ENCODE measurements around the gene GOLGA6L24.
"Not testable (repeated sequence)": the region's sequence is repeated elsewhere in the genome, so short reads cannot be mapped to it uniquely, and the experiment has no call there.

The GOLGA6L24 gene, protein sequence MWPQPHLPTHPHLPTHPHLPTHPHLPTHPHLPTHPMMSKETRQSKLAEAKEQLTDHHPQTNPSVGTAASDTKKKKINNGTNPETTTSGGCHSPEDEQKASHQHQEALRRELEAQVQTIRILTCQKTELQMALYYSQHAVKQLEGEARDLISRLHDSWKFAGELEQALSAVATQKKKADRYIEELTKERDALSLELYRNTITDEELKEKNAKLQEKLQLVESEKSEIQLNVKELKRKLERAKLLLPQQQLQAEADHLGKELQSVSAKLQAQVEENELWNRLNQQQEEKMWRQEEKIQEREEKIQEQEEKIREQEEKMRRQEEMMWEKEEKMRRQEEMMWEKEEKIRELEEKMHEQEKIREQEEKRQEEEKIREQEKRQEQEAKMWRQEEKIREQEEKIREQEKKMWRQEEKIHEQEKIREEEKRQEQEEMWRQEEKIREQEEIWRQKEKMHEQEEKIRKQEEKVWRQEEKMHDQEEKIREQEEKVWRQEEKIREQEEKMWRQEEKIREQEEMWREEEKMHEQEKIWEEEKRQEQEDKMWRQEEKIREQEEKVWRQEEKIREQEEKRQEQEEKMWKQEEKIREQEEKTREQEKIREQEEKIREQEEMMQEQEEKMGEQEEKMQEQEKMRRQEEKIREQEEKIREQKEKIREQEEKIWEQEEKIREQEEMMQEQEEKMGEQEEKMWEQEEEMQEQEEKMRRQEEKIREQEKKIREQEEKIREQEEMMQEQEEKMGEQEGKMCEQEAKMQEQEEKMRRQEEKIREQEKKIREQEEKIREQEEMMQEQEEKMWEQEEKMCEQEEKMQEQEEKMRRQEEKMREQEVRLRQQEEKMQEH

GRCh38 chr15:28357984-28358383 is at the start of gene GOLGA6L24:
Gene GOLGA6L24, minus strand, starts transcription at chr15:28358084. Its CDS starts 61 bp downstream, at chr15:28358023.
- H3K27ac Mint-ChIP-seq (ENCODE audit: low read depth); ATAC-seq (replicated peaks; ENCODE audit: extremely low read depth, poor library complexity, severe bottlenecking); H3K4me3 Mint-ChIP-seq; H3K4me1 Mint-ChIP-seq; H3K36me3 Mint-ChIP-seq (ENCODE audit: insufficient read depth); H3K9me3 Mint-ChIP-seq; H3K27me3 Mint-ChIP-seq; DNase-seq (ENCODE audit: low spot score in 2 of 2): not testable (repeated sequence)

DNA sequence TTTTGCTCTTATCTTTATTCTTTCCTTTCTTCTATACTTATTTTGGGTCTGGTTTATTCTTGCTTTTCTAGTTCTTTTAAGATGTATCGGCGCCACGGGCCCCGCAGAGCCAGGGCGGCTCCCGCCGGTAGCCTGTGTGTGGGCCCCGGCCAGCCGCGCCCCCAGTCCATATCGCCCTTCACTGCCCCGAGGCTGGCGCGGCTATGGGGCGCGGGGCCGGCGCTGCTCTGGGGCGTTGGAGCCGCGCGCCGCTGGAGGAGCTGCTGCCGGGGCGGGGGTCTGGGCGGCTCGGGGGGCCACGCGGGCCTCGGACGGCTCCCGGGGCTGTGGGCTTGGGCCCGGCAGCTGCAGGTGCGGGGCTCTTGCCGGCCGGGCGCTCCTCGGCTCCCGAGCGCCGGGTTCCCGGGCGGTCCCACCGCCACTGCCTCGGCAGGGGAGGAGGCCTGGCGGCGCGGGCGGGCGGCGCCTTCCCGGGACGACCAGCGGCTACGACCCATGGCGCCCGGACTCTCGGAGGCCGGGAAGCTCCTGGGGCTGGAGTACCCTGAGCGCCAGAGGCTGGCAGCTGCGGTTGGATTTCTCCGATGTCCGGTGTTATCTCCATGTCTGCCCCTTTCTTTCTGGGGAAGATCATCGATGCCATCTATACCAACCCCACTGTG is 45.0 kb upstream of the GOLGA6L24 start:
- not testable (repeated sequence) for H3K9me3 Mint-ChIP-seq; ATAC-seq (replicated peaks; ENCODE audit: extremely low read depth, poor library complexity, severe bottlenecking); H3K4me1 Mint-ChIP-seq; DNase-seq (ENCODE audit: low spot score in 2 of 2); H3K27ac Mint-ChIP-seq (ENCODE audit: low read depth); H3K4me3 Mint-ChIP-seq; H3K27me3 Mint-ChIP-seq; H3K36me3 Mint-ChIP-seq (ENCODE audit: insufficient read depth)

- not testable (repeated sequence) for H3K27me3 Mint-ChIP-seq; H3K36me3 Mint-ChIP-seq (ENCODE audit: insufficient read depth); DNase-seq (ENCODE audit: low spot score in 2 of 2); H3K4me3 Mint-ChIP-seq; H3K4me1 Mint-ChIP-seq; H3K27ac Mint-ChIP-seq (ENCODE audit: low read depth); ATAC-seq (replicated peaks; ENCODE audit: extremely low read depth, poor library complexity, severe bottlenecking); H3K9me3 Mint-ChIP-seq
Observed at GRCh38 chr15:28396022-28396421, 38.1 kb upstream of the GOLGA6L24 start.

DNA sequence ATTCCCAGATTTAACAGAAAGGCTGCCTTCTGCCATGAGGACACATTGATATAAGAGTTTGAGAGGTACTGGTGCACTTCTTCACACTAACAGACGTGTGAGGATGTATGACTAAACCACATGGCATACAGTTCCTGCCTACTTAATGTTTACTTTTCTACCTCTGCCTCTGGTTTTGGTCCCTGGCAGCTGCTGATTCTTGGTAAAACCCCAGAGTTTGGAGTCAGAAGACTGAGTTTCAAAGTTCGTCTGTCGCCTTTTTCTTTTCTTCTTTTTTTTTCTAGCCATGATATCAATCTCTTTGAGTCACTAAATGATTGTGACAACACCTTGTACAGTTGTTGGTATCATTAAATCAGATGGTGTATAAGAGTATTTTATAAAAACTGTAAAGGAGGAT is 22.2 kb upstream of the GOLGA6L24 start:
- not testable (repeated sequence) for ATAC-seq (replicated peaks; ENCODE audit: extremely low read depth, poor library complexity, severe bottlenecking); H3K4me3 Mint-ChIP-seq; H3K27ac Mint-ChIP-seq (ENCODE audit: low read depth); H3K36me3 Mint-ChIP-seq (ENCODE audit: insufficient read depth); H3K9me3 Mint-ChIP-seq; DNase-seq (ENCODE audit: low spot score in 2 of 2); H3K4me1 Mint-ChIP-seq; H3K27me3 Mint-ChIP-seq

DNA sequence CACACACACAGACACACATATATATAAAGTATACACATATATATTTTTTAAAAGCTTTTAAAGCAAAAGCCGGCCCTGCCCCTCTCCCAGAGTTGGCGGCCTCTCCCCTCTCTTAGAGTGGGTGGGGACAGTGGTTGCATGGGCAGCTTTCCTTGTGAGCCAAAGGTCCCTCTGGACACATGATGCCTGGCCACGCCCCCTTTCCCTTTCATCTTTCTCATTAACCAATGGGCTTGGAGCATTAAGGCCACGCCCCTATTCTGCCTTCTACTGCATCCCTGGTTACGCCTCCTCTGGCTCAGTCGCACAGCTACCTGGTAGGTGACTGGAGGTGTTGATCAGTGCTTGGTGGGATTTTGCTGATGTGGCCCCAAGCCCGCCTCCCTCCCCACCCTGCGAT is 20.5 kb upstream of the GOLGA6L24 start, which contains the start of gene GOLGA8F:
TSS of gene GOLGA8F (plus strand) at position 301 of the 400 bp plus-strand sequence. CDS start at position 399, 98 bp downstream.
- not testable (repeated sequence) for H3K27me3 Mint-ChIP-seq; ATAC-seq (replicated peaks; ENCODE audit: extremely low read depth, poor library complexity, severe bottlenecking)

DNA sequence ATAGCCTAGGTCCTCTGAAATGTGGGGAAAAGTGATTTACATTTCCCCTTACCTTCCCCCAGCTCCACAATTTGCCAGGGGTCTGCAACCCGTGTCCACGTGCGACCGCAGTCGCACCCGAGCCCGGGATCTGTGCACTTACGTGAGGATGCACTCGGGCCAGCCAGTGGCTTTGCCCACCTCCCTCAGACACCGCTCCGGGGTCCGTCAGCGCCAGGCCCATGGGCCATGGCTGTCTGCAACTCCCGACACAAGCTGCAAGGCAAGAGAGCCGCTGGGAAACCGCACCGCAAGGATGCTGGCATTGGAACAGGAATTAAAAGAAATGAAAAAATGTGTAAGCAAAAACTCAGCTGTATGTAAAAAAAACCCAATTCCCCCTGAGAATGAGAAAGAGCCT is 7.6 kb upstream of the GOLGA6L24 start:
- not testable (repeated sequence) for H3K27ac Mint-ChIP-seq (ENCODE audit: low read depth); H3K4me1 Mint-ChIP-seq; H3K27me3 Mint-ChIP-seq; ATAC-seq (replicated peaks; ENCODE audit: extremely low read depth, poor library complexity, severe bottlenecking); H3K9me3 Mint-ChIP-seq; DNase-seq (ENCODE audit: low spot score in 2 of 2); H3K36me3 Mint-ChIP-seq (ENCODE audit: insufficient read depth); H3K4me3 Mint-ChIP-seq

More for the DNA sequence above, 20.5 kb upstream of the GOLGA6L24 start, which contains the start of gene GOLGA8F:
- not testable (repeated sequence) for H3K36me3 Mint-ChIP-seq (ENCODE audit: insufficient read depth); H3K9me3 Mint-ChIP-seq; H3K4me1 Mint-ChIP-seq; DNase-seq (ENCODE audit: low spot score in 2 of 2); H3K27ac Mint-ChIP-seq (ENCODE audit: low read depth); H3K4me3 Mint-ChIP-seq

GRCh38 chr15:28322129-28322588 is 35.7 kb downstream of the GOLGA6L24 start, which contains the start of gene HERC2:
Gene HERC2, minus strand, starts transcription at chr15:28322179. Its CDS starts 746 bp downstream, at chr15:28321433.
- H3K9me3 Mint-ChIP-seq; H3K27me3 Mint-ChIP-seq; DNase-seq (ENCODE audit: low spot score in 2 of 2): not testable (repeated sequence)
- Mint-ChIP-seq H3K4me1 (peaks cover 11% of the 10 kb centered on the region), H3K36me3 (ENCODE audit: insufficient read depth) (peaks cover 10% of the 10 kb centered on the region), H3K27ac (ENCODE audit: low read depth) (peak within 1 kb of the TSS; percentile 93), H3K4me3 (peak within 1 kb of the TSS; percentile 92)
- peak; percentile 46 for ATAC-seq (replicated peaks; ENCODE audit: extremely low read depth, poor library complexity, severe bottlenecking)

DNA sequence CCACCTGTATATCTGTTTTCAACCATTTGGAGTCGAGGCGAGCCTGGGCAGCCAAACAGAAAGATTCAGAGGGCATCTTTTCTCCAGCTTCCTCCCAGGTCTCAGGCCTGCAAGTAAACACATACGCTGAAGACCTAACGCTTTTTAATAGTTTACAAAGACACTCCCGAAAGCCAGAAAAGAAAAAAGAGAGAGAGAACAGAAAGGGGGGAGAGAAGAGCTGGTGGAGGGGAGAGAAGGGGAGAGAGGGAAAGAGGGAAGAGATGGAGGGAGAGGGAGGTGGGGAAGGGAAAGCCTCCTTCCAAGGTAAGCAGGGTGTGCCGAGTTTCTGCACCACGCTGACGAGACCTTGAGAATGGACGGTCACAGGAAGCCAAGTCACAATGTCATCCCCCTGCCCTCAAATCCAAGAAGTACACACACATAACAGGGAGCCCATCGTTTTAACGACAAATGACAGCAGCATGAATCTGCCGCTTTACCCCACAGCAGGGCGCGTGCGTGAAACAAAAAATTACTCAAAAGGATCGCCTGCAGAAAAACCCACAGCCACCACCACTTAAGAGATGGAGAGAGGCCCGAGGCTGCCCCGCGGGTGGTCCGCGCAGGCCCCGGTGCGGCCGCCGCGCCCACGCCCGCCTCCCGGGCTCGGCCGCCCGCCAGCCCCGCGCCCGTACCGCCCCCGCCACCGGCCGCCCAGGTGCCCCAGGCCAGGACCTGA is 36.4 kb downstream of the GOLGA6L24 start:
- ATAC-seq (replicated peaks; ENCODE audit: extremely low read depth, poor library complexity, severe bottlenecking); DNase-seq (ENCODE audit: low spot score in 2 of 2); H3K27me3 Mint-ChIP-seq; H3K9me3 Mint-ChIP-seq: not testable (repeated sequence)
- Mint-ChIP-seq H3K4me1 (peaks cover 12% of the 10 kb centered on the region), H3K27ac (ENCODE audit: low read depth) (peak overlapping the region; percentile 93), H3K36me3 (ENCODE audit: insufficient read depth) (peaks cover 10% of the 10 kb centered on the region), H3K4me3 (peak overlapping the region; percentile 92)

DNA sequence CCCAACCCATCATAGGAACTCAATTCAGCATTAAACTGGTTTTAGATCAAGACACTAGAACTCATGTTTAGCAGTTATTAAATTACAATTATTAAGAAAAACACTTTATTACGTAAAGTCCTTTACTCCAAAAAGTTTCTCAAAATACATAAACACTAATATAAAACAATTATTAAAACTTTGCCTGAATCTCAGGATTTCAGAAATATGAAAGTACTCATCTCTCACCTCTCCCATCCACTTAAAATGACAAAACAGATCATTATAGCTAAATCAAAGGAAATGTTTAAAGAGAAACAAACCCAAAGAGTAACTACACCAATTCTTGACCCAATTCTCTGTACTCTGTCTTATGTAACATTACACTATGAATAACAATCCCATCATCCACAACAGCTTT is 38.2 kb downstream of the GOLGA6L24 start:
- not testable (repeated sequence) for H3K9me3 Mint-ChIP-seq; H3K27ac Mint-ChIP-seq (ENCODE audit: low read depth); DNase-seq (ENCODE audit: low spot score in 2 of 2); H3K4me3 Mint-ChIP-seq; H3K27me3 Mint-ChIP-seq; ATAC-seq (replicated peaks; ENCODE audit: extremely low read depth, poor library complexity, severe bottlenecking)
- Mint-ChIP-seq H3K36me3 (ENCODE audit: insufficient read depth) (peaks cover 10% of the 10 kb centered on the region), H3K4me1 (peaks cover 15% of the 10 kb centered on the region)

DNA sequence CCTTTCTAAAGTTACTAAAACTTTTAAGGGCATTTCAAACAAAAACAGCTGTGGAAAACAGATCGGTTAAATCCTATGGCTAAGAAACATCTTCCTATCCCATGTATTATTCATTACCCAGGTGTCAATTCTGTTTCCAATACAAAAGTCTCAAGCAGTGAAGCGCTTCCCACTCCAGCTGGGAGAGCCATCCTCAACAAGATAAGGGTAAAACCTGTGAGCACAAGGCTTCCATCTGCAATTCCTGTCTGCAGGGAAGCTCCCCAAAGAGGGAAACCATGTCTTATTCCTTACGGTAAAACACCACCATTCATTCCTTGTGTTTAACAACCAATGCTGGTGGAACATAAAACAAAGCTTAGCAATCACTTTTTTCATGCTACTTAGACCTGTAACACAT is 39.1 kb downstream of the GOLGA6L24 start:
- not testable (repeated sequence) for H3K27me3 Mint-ChIP-seq; H3K27ac Mint-ChIP-seq (ENCODE audit: low read depth); H3K4me3 Mint-ChIP-seq; H3K9me3 Mint-ChIP-seq; ATAC-seq (replicated peaks; ENCODE audit: extremely low read depth, poor library complexity, severe bottlenecking); DNase-seq (ENCODE audit: low spot score in 2 of 2)
- peaks cover 20% of the 10 kb centered on the region for H3K4me1 Mint-ChIP-seq
- peaks cover 10% of the 10 kb centered on the region for H3K36me3 Mint-ChIP-seq (ENCODE audit: insufficient read depth)

DNA sequence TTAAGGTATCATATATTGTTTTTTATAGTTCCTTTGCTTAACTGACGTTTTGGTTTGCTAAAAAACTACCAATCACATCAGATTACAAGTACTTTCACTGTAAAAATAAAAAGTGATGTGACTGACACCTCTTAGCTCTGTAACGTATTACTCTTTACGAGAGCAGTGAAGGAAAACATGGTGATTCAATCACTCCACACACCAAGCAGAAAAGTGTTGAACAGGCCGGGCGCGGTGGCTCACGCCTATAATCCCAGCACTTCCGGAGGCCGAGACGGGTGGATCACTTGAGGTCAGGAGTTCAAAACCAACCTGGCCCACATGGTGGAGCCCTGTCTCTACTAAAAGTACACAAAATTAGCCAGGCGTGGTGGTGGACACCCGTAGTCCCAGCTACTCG is 39.8 kb downstream of the GOLGA6L24 start:
- not testable (repeated sequence) for H3K27me3 Mint-ChIP-seq, H3K9me3 Mint-ChIP-seq

More for the DNA sequence above, 39.8 kb downstream of the GOLGA6L24 start:
- H3K4me3 Mint-ChIP-seq; H3K27ac Mint-ChIP-seq (ENCODE audit: low read depth); ATAC-seq (replicated peaks; ENCODE audit: extremely low read depth, poor library complexity, severe bottlenecking); DNase-seq (ENCODE audit: low spot score in 2 of 2): not testable (repeated sequence)
- Mint-ChIP-seq H3K4me1 (peaks cover 20% of the 10 kb centered on the region), H3K36me3 (ENCODE audit: insufficient read depth) (peaks cover 12% of the 10 kb centered on the region)

Data from central memory CD8-positive, alpha-beta T cell (primary cell).